ENCODE data around the gene GPR39. TPM values are rescaled to one million over a fixed set of nuclear protein-coding genes. Genes with fewer than 3 reads are reported as not detected.

GPR39 gene
- total and polyA plus RNA-seq, 8 donors = 3.9 to 24.4 (median 4.6) TPM

DNA sequence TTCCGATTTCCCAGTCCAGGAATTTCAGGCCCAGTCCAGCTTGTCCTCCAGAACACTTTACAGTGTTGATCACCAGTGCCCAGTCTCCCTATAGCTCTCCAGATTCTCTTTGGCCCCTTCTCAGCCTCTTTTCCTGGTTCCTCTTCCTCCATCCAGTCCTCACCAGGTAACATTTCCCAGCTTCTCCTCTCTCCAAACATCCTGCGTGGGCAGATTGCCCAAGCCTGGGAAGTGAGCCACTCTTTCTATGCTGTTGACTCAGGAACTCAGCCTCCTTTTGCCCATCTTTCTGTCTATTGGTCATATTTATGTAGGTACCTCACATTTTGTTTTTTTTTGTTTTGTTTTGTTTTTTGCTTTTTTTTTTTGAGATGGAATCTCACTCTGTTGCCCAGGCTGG, 144.0 kb downstream of the GPR39 start:
- Histone ChIP-seq H3K4me1 (no peaks in the 10 kb centered on the region), H3K36me3 (no peaks in the 10 kb centered on the region), H3K4me3 (no peak overlapping the region), H3K9me3 (no peaks in the 10 kb centered on the region), H3K27ac (no peak overlapping the region), H3K27me3 (no peaks in the 10 kb centered on the region)
- DNase-seq = no peak
- intact Hi-C loops (cut with DNase I) = no loop called here
- ATAC-seq = peak; percentile 47
- TF ChIP-seq, protein P1, sequence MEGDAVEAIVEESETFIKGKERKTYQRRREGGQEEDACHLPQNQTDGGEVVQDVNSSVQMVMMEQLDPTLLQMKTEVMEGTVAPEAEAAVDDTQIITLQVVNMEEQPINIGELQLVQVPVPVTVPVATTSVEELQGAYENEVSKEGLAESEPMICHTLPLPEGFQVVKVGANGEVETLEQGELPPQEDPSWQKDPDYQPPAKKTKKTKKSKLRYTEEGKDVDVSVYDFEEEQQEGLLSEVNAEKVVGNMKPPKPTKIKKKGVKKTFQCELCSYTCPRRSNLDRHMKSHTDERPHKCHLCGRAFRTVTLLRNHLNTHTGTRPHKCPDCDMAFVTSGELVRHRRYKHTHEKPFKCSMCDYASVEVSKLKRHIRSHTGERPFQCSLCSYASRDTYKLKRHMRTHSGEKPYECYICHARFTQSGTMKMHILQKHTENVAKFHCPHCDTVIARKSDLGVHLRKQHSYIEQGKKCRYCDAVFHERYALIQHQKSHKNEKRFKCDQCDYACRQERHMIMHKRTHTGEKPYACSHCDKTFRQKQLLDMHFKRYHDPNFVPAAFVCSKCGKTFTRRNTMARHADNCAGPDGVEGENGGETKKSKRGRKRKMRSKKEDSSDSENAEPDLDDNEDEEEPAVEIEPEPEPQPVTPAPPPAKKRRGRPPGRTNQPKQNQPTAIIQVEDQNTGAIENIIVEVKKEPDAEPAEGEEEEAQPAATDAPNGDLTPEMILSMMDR (IDR thresholded peaks at IDR 0.05) = no peak

DNA sequence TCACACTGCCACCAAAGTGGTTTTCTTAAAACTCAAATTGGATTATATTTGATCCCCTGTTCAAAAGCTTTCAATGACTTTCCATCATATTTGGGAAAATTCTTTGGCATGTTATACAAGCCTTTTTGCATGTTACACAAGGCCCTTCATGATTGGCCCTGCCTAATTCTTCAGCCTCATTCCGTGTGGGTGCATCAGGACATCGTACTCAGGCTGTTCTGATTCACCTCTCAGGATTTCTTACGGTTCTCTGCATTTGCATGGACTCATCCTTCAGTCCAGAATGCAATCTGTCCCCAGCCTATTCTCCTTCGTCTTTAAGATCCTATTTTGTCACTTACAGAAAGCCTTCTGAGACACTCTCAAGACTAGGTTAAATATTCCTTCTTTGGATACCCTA, 145.6 kb downstream of the GPR39 start:
- ATAC-seq (no peak), DNase-seq (no peak)
- TF ChIP-seq, protein P1 (IDR thresholded peaks at IDR 0.05) = no peak
- intact Hi-C loops (cut with DNase I) = no loop called here
- Histone ChIP-seq H3K4me3 (no peak overlapping the region), H3K4me1 (no peaks in the 10 kb centered on the region), H3K27ac (no peak overlapping the region), H3K36me3 (no peaks in the 10 kb centered on the region), H3K9me3 (no peaks in the 10 kb centered on the region), H3K27me3 (no peaks in the 10 kb centered on the region)

- Histone ChIP-seq H3K27me3 (no peaks in the 10 kb centered on the region), H3K36me3 (no peaks in the 10 kb centered on the region), H3K4me1 (no peaks in the 10 kb centered on the region), H3K9me3 (no peaks in the 10 kb centered on the region), H3K4me3 (no peak overlapping the region), H3K27ac (no peak overlapping the region)
- DNase-seq (no peak), ATAC-seq (no peak)
- intact Hi-C loops (cut with DNase I) = no loop called here
- TF ChIP-seq, protein P1 (IDR thresholded peaks at IDR 0.05) = no peak
Measured at GRCh38 chr2:132564065-132564464, 147.5 kb downstream of the GPR39 start.

GRCh38 chr2:132566379-132566778, 149.8 kb downstream of the GPR39 start:
- no peaks in the 10 kb centered on the region for H3K36me3 ChIP-seq
- intact Hi-C loops (cut with DNase I) = no loop called here
- no peaks in the 10 kb centered on the region for H3K9me3 ChIP-seq
- no peaks in the 10 kb centered on the region for H3K4me1 ChIP-seq
- H3K4me3 ChIP-seq = no peak overlapping the region
- TF ChIP-seq, protein P1 (IDR thresholded peaks at IDR 0.05) = no peak
- ATAC-seq = no peak
- H3K27ac ChIP-seq = no peak overlapping the region
- no peaks in the 10 kb centered on the region for H3K27me3 ChIP-seq
- DNase-seq = no peak

- intact Hi-C loops (cut with DNase I) = no loop called here
- Histone ChIP-seq H3K27me3 (no peaks in the 10 kb centered on the region), H3K27ac (no peak overlapping the region), H3K4me1 (no peaks in the 10 kb centered on the region), H3K36me3 (no peaks in the 10 kb centered on the region), H3K4me3 (no peak overlapping the region), H3K9me3 (no peaks in the 10 kb centered on the region)
- DNase-seq (no peak), ATAC-seq (no peak)
- TF ChIP-seq, protein P1 (IDR thresholded peaks at IDR 0.05) = no peak
Measured at GRCh38 chr2:132567682-132568081, 151.1 kb downstream of the GPR39 start.

All from left lung (tissue), 10 donors.